WTC11 (cell line): ENCODE data around the gene SMC2. TPM values are rescaled to one million over a fixed set of nuclear protein-coding genes. Genes with fewer than 3 reads are reported as not detected.

Experiments
- ATAC-seq: fragments of 200-7000 bp; cut with Tn5 transposase; 2 replicates; pipeline ENCODE4 v1.10.0; 2021; ENCODE audit warnings: mild to moderate bottlenecking, moderate library complexity
- CTCF ChIA-PET: fragments of 300-600 bp; sonication (Branson Sonifier 250); formaldehyde crosslinking; loops from one replicate; lab custom pipeline; 2021; ENCODE audit warnings: antibody characterized with exemption; lab: Charles Lee
- POLR2A ChIA-PET: fragments of 350-600 bp; sonication (Branson Sonifier 250); formaldehyde crosslinking; loops from one replicate; lab custom pipeline; 2021; ENCODE audit warnings: antibody characterized with exemption; lab: Charles Lee
- DNase-seq: peaks from one replicate; pipeline ENCODE4 v3.0.0; 2021; ENCODE audit warnings: low spot score
- H3K27ac Mint-ChIP-seq: 2 replicates; pipeline ENCODE4 v1.8.0; 2021; ENCODE audit warnings: mixed read lengths
- H3K27me3 Mint-ChIP-seq: 2 replicates; pipeline ENCODE4 v1.8.0; 2021; ENCODE audit warnings: low read depth, mild to moderate bottlenecking, moderate library complexity, mixed read lengths
- H3K36me3 Mint-ChIP-seq: 2 replicates; pipeline ENCODE4 v1.8.0; 2021; ENCODE audit warnings: mixed read lengths
- H3K4me1 Mint-ChIP-seq: 2 replicates; pipeline ENCODE4 v1.8.0; 2022; ENCODE audit warnings: mixed read lengths
- H3K4me3 Mint-ChIP-seq: 2 replicates; pipeline ENCODE4 v1.8.0; 2021; ENCODE audit warnings: mild to moderate bottlenecking, moderate library complexity, mixed read lengths
- H3K9me3 Mint-ChIP-seq: 2 replicates; pipeline ENCODE4 v1.8.0; 2021; ENCODE audit warnings: mixed read lengths
- AR ChIP-seq: fragments of 250-450 bp; sonication (Bioruptor Pico); IDR thresholded peaks from 2 replicates; pipeline ENCODE4 v1.9.0; 2021; ENCODE audit warnings: mild to moderate bottlenecking
- ATF3 ChIP-seq: sonication (generic); formaldehyde crosslinking; conservative IDR thresholded peaks from 2 replicates; pipeline ENCODE4 v1.8.1; 2022; ENCODE audit warnings: mild to moderate bottlenecking, missing genetic modification reagents
- E2F4 ChIP-seq: sonication (generic); formaldehyde crosslinking; IDR thresholded peaks from 2 replicates; pipeline ENCODE4 v1.8.1; 2022; ENCODE audit warnings: low read depth, mild to moderate bottlenecking, moderate library complexity, missing genetic modification reagents, borderline replicate concordance
- E2F5 ChIP-seq: sonication (generic); formaldehyde crosslinking; IDR thresholded peaks from 2 replicates; pipeline ENCODE4 v1.8.1; 2022; ENCODE audit warnings: mild to moderate bottlenecking, moderate library complexity, missing genetic modification reagents
- ERG ChIP-seq: fragments of 250-450 bp; sonication (Bioruptor Pico); IDR thresholded peaks from 2 replicates; pipeline ENCODE4 v1.8.0; 2021; ENCODE audit warnings: mild to moderate bottlenecking
- FOXP4 ChIP-seq: sonication (generic); formaldehyde crosslinking; IDR thresholded peaks from 2 replicates; pipeline ENCODE4 v1.8.0; 2022; ENCODE audit warnings: mild to moderate bottlenecking, missing genetic modification reagents
- GABPB1 ChIP-seq: sonication (generic); formaldehyde crosslinking; IDR thresholded peaks from 2 replicates; pipeline ENCODE4 v1.8.1; 2023; ENCODE audit warnings: mild to moderate bottlenecking, missing genetic modification reagents
- IRF1 ChIP-seq: sonication (generic); formaldehyde crosslinking; IDR thresholded peaks from 2 replicates; pipeline ENCODE4 v1.8.0; 2023; ENCODE audit warnings: missing genetic modification reagents
- JUN ChIP-seq: sonication (generic); formaldehyde crosslinking; IDR thresholded peaks from 2 replicates; pipeline ENCODE4 v1.8.0; 2023; ENCODE audit warnings: mild to moderate bottlenecking, missing genetic modification reagents
- NFYB ChIP-seq: sonication (generic); formaldehyde crosslinking; conservative IDR thresholded peaks from 2 replicates; pipeline ENCODE4 v1.8.0; 2022; ENCODE audit warnings: low read depth, missing genetic modification reagents
- NR1H2 ChIP-seq: sonication (generic); formaldehyde crosslinking; IDR thresholded peaks from 2 replicates; pipeline ENCODE4 v1.9.0; 2021; ENCODE audit warnings: mild to moderate bottlenecking, moderate library complexity, missing genetic modification reagents
- SMAD3 ChIP-seq: sonication (generic); formaldehyde crosslinking; IDR thresholded peaks from 2 replicates; pipeline ENCODE4 v1.8.0; 2022; ENCODE audit warnings: missing genetic modification reagents, mild to moderate bottlenecking, borderline replicate concordance
- TCF7 ChIP-seq: sonication (generic); formaldehyde crosslinking; IDR thresholded peaks from 2 replicates; pipeline ENCODE4 v1.8.0; 2022; ENCODE audit warnings: mild to moderate bottlenecking, low read depth, missing genetic modification reagents, moderate library complexity
- TEAD1 ChIP-seq: sonication (generic); formaldehyde crosslinking; IDR thresholded peaks from 2 replicates; pipeline ENCODE4 v1.8.0; 2022; ENCODE audit warnings: mild to moderate bottlenecking, missing genetic modification reagents
- TP53 ChIP-seq: sonication (generic); formaldehyde crosslinking; IDR thresholded peaks from 2 replicates; pipeline ENCODE4 v1.8.1; 2023; ENCODE audit warnings: mild to moderate bottlenecking, missing genetic modification reagents
- ZNF396 ChIP-seq: fragments of 250-450 bp; sonication (Bioruptor Pico); IDR thresholded peaks from 2 replicates; pipeline ENCODE4 v1.8.0; 2021; ENCODE audit warnings: mild to moderate bottlenecking, moderate library complexity, borderline replicate concordance
- ZNF512 ChIP-seq: sonication (generic); formaldehyde crosslinking; IDR thresholded peaks from 2 replicates; pipeline ENCODE4 v1.8.1; 2022; ENCODE audit warnings: missing genetic modification reagents, borderline replicate concordance
- ZNF671 ChIP-seq: fragments of 250-450 bp; sonication (Bioruptor Pico); IDR thresholded peaks from 2 replicates; pipeline ENCODE4 v1.8.0; 2021; ENCODE audit warnings: mild to moderate bottlenecking
- ZSCAN18 ChIP-seq: fragments of 250-450 bp; sonication (Bioruptor Pico); IDR thresholded peaks from 2 replicates; pipeline ENCODE4 v2.1.2; 2022; ENCODE audit warnings: mild to moderate bottlenecking, moderate library complexity
- total RNA-seq: library from RNA; stranded (reverse); gene quantifications from 3 replicates; pipeline ENCODE4 v1.2.3, GENCODE V29; 2021

Gene SMC2
- total RNA-seq, 1 experiment from 2014 or later = 31.9 TPM

- TF ChIP-seq IRF1 (CRISPR knock-in tag) (no peak), SMAD3 (CRISPR knock-in tag) (no peak), NFYB (CRISPR knock-in tag) (no peak), ZNF396 (CRISPR knock-in tag) (no peak), JUN (CRISPR knock-in tag) (no peak), NR1H2 (CRISPR knock-in tag) (no peak)
Measured at GRCh38 chr9:104071589-104071988, 22.5 kb upstream of the SMC2 start (continued).

- ATAC-seq (no peak), DNase-seq (no peak)
- Mint-ChIP-seq H3K27ac (no peak overlapping the region), H3K9me3 (peaks cover 7% of the 10 kb centered on the region), H3K4me3 (no peak overlapping the region), H3K4me1 (no peaks in the 10 kb centered on the region), H3K27me3 (no peaks in the 10 kb centered on the region), H3K36me3 (peaks cover 2% of the 10 kb centered on the region; the same call in 1 of the 2 replicates)
- ChIA-PET CTCF (no interaction called here), POLR2A (interaction anchor here (0.6 kb wide), 1 partner anchor 26 kb away, joined by 3 read pairs; no protein-coding TSS in a partner anchor)
- TF ChIP-seq ATF3 (CRISPR knock-in tag) (no peak), FOXP4 (CRISPR knock-in tag) (no peak), ZNF671 (CRISPR knock-in tag) (no peak), ZSCAN18 (no peak), E2F4 (no peak), TCF7 (CRISPR knock-in tag) (no peak), ZNF512 (no peak), TEAD1 (no peak), GABPB1 (CRISPR knock-in tag) (no peak), AR (CRISPR knock-in tag) (no peak), ERG (CRISPR knock-in tag) (no peak), TP53 (CRISPR knock-in tag) (no peak), E2F5 (CRISPR knock-in tag) (no peak)
Measured at GRCh38 chr9:104073098-104073769, 20.9 kb upstream of the SMC2 start.
